LoVo (cell line): ENCODE data around the gene ZNF341.

ENCODE experiments used
- DNase-seq: peaks from one replicate; pipeline ENCODE4 v3.0.0-alpha.2; 2016; ENCODE audit warnings: low spot score

ZNF341 gene

DNA sequence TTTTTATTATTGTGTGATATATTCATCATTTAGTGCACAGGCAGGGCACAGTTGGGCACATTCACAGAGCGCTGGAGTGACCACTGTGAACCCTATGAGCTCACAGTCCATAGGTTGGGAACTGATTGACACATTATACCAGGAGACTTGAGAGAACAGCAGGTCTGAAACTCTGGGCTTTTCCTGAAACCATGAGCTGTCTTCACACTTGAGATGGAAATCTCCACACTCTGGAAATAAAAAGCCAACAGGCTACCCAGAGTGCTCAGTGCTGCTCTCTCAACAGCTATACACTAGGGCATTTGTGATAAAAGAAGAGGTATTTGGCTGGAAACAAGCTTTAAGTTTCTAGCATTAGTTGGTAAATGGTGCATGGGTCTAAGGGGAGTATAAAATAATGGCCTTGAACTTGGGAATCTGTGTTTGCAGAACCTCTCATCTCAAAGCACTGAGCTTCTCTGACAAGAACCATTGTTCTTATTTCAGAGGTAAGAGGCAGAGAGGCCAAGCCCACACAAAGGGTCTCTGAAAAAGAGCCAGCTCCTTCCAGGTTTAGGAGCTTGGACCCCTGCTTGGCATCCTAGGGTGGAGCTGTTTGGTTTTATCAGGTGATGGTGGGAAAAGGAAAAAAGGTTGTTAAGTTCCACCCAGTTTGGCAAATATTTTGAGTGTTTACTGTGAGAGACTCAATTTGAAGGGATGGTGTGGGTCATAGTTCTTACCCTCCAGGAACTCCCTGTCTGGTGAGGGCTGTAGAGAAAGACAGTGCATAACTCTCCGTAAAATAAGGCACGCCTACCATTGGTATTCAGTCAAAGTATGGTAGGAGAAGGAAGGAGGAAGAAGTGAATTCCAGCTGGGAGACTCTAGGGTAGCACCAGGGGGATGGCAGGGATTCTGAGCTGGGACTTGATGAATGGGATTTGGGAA lies 93.8 kb downstream of the ZNF341 start:
- DNase-seq = peak; percentile 20

DNA sequence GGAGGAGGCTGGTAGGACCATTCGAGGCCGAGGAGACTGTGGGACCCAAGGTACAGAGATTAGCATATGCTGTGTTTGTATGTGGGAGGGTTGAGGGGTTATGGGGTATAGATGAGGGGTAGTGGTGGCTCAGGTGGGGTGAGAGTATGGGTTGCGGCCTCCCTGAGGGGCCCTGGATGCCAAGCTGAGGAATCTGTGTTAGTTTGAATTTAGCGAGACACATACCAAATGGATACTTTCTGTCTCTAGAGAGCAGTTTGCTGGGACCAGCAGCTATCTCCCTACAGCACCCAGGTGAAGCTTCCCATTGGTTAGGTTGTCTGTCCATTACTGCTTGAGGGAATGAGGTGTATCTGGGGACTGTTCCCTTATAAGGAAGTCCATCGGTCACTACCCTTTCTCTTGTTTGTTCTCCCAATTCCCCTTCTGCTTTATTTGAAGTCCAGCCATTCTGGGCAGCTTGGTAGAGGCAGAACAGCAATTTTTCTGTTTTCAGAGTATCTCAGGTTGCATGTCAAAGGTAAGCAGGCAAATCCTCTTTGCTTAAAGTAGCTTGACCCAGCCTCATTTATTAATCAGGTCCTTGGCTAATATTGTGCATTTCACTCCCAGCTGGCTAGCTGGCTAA lies 94.6 kb downstream of the ZNF341 start:
- no peak for DNase-seq

DNA sequence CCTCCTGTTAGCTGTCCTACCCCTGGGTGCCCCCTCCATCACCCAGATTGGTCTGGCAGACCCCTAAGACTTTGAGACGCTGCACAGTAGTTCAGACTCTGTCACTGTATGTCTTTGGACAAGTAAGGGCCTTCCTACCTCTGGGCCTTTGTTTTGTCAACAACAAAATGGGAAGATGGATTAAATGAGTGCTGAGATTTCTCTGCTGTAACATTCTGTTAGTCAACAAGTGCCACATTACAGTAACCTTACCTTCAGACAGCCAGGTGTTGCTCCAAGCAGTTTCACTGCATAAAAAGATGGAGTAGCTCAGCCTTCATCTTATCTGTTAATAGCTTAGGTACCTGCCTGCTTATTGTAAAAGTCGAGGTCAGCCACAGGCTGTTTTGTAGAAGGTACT lies 95.3 kb downstream of the ZNF341 start:
- DNase-seq = no peak

DNA sequence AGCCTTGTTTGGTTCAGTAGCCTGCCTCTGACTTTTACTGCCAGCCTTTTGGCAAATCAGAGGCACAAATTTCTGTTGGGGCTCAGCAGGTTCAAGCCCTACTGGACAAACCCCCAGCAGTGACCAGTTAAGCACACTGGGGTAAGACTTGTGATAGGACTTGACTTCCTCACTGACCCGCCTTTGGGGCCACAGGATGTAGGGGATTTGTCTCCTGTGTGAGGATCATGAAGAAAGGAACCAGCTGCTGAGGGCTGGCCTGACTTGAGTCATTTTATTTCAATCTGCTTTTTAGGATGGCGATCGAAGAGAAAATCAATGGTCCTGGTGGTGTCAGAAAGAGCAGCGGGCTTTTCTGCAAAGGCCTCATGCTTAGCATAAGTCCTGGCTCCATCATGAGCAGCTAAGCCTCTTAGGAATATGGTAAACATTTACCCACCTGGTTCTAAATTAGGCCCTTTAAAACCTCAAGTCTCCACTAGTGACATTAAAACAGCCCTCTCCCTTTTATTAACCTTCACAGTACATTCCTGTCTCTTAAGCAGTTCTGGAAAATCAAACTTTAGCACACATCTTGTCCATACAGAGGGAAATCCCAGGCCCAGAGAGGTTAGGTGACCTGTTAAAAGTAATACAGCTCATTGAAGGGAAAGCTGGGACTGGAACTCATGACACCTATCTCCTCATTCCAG lies 96.0 kb downstream of the ZNF341 start:
- DNase-seq = no peak

DNA sequence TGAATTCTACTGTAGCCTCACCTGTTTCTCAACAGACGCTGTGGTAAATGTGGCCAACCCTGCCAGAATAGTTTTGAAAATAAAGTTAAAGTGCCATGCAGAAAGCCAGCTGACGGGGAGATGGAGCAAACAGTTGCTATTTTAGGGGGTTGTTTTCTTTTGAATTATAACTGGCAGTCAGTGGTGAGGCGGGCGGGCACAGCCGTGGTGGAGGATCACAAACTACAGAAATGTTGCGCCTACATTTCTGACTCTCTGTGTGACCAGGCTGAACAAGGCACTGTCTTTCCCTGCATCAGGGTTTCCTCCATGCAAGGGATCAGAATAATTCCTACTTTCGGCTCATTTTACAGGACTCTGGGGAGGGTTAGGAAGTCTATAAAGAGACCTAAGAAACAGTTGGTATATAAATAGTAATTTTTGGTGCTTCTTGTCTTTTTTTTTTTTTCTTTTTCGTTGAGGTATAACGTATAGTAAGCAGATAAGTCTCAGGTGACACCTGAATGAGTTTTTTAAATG lies 96.6 kb downstream of the ZNF341 start:
- no peak for DNase-seq

DNA sequence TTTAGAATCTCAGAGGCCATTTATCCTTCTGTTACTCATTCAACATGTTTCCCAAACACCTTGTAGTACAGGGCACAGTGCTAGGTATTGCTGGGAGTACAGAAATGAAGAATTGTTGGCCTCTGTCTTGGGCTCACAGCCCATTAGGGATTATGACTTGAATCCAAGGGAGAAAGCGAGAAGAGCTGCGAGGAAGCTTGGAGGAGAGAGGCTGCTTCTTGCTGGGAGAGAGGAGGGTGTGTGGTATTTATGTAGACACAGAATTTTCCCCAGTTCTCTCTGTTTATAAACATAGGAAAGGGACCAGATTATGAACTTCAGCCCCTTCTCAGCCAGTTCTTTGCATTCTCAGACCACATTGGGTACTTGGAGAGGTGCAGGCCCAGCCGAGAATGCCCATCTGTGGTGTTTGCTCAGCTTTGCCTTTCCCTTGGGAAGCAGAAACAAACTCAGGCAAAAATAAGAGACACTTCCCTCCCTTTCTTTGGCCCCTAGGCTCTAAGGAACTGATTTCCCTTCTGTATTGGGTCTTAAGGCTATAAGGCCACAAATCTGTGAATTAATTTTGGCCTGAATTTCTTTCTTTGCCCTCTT lies 97.3 kb downstream of the ZNF341 start:
- DNase-seq = no peak

DNA sequence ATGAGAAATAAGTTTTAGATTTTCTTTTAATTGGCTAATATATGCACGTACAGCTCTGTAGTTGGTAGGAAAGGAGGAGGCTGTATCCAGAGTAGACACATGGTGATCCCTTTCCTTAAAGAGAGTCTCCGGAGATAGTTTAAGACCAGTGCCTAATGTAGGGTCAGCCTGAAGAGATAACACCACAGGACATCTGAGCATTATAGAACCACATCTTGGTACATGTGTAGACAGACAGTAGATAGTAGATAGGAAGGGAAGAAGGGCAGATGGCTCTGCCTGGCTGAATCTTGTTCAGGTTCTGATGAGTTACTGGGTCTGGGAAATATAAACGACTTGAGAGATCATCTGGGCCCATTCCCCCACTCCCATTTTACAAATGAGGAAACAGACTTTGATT lies 97.8 kb downstream of the ZNF341 start:
- DNase-seq = no peak

DNA sequence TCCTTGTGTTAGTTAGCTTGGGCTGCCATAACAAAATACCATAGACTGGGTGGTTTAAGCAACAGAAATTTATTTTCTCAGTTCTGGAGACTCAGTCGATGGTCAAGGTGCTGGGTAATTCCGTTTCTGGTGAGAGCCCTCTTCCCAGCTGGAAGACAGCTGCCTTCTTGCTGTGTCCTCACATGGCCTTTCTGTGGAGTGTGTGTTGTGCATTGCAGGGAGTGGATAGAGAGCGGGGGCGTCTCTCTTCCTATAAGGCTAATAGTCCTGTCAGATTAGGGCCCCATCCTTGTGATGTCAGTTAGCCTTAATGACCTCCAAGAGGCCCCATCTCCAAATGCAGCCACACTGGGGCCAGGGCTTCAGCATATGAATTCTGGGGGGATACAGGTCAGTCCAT lies 98.6 kb downstream of the ZNF341 start:
- DNase-seq = no peak

DNA sequence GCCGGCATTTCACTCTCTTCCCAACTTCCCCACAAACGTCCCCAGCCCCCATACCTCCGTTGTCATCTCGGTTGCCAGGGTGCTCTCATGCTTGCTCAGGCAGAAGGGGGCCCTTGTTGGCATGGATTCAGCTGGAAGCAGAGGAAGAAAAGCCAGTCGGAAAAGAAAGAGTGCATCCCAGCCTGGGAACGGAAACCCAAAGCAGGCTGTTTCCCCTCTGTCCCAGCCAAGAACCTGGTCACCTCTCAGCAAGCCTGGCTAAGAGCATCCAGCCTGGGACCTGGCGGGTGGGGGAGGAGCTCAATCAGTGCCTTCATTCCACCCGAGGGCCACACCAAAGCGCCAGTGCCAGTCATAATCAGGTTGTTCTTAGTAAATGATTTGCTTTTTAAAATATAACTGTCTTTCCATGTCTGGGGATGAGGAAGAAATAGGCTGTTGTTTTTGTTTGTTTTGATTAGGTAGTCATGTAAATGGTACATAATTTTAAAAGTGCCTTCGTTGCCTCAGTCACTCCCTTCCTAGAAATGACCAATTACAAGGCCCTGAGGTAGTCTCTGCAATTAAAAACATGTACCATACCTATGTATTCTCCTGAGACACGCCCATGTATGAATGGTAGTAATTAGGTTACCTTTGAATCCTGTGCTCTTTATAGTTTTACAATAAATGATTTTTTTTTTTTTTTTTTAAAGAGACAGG lies 100.5 kb downstream of the ZNF341 start:
- DNase-seq = no peak

DNA sequence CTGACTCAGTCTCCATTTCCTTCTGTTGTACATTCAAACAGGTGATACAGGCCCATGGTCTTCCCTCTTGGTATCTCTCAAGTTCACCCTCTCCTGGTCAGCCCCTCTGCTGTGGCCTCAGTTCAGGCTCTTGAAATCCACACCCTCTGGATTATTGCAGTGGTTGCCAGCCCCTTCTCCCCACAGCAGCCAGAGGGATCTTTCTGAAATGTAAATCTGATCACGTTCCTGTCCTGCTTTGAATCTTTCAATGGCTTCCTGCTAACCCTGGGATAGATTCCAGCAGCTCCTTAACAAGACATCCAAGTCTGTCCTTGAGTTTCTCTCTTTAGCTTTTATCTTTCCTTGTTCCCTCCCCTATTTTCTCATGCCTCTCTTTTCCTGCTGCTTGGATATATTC lies 101.5 kb downstream of the ZNF341 start:
- DNase-seq = no peak

DNA sequence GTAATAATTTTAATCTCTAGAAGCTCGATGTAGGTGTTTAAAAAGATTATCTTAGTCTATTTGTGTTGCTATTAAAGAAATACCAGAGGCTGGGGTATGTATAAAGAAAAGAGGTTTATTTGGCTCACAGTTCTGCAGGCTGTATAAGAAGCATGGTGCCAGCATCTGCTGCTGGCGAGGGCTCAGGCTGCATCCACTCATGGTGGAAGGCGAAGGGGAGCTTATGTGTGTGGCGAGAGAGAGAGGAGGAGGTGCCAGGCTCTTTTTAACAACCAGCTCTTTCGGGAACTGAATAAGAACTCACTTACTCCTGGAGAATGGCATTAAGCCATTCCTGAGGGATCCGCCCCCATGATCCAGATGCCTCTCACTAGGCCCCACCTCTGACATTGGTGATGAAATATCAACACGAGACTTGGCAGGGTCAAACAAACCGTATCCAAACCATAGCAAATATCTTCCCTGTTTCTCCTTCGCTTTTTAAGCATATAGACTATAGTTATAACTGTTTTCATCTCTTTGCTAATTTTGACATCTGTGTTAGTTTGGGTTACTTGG lies 103.9 kb downstream of the ZNF341 start:
- no peak for DNase-seq

DNA sequence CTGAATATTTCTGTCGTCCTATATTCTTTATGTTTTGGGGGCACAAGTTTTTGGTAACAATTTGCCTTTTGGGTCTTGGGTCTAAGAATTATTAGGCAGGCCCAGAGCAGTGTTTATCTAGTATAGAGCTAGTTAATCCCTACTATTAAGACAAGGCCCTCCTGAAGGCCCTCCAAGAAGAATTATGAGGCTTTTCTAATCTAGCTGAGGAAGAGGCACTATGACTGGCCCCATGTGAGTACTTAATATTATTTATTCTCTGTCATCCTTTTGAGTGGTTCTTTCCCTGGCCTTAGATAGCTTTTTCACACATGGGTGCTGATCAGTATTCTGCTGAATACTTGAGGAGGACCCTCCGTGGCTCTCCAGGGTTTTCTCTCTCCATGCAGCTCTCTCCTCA lies 104.5 kb downstream of the ZNF341 start:
- DNase-seq = no peak

DNA sequence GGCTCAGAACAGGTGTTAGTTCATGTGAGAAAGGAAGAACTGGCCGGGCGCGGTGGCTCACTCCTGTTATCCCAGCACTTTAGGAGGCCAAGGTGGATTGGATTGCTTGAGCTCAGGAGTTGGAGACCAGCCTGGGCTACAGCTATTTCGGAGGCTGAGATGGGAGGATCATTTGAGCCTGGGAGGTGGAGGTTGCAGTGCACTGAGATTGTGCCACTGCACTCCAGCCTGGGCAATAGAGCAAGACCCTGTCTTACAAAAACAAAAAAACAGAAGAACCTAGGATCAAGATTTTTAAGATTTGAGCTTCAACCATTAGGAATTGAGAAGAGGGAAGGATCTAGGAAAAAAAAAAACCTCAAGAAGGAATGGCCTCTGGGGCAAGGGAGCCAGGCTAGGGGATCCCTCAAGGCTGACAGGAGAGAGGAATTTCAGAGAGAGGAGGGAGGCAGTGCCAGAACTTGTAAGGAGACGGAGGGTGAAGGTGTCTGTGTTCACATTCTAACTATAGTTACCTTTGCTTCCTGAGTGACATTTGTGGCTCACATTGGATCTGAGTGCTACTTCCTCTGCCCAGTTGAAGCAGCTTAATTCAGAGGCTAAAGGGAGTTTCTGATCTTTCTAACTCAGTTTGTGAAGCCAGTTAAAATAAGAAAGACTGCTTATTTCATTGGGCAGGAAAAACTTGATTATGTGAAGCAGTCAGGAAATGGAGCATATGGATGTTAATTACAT lies 105.5 kb downstream of the ZNF341 start:
- no peak for DNase-seq

DNA sequence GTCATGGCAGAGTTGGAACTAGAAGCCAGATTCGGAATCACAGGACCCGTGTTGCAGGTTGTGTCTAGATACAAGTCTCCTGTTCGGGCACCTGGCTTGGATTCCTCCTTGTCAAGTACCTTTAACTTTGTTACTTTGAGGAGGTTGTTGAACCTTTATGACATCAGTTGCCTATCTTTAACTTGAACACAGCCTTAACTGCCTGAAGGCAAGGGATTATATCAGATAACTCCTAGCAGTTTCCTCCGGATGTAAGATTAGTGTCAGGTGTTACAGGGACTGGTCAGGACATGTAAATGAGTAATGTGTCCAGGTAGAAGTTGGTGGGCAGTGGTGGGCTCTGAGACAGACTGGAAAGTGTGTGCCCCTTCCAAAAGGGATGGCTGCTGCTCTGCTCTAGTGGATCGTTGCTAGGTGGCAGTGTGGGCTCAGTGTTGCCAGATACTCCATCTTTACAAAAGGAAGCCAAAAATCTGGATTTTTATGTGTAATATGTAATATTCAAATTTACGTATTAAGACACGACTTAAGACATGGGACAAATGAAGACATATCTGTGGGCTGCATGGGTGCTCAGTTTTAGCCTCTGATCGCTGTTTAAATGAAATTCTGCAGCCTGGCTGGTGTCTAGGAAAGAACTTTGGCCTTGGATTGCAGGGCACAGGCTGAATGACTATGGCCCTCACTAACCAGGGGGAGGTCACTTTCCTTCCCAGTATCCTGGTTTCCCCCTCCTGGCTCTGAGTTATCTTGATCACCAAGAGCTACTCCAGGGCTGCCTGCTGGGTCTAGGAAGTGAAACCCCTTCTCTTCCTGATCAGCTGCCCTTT lies 106.5 kb downstream of the ZNF341 start:
- no peak for DNase-seq

DNA sequence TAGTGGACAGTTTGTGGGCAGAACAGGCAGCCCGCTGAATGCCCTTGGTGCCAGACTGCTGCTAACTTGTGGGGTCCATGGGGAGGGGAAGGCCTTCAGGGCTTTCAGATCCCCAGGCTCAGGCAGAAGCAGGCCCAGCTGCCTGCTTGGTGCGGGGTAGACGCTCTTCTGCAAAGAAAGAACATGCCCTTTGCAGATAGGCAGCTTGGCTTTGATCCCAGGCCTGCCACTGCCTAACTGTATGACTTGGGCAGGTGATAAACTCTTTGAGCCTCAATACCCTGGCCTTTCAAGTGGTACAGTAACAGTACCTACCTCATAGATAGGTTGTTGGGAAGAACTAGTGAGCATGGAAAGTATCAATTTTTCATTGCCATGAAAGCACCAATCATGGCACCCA lies 107.8 kb downstream of the ZNF341 start:
- DNase-seq = no peak

DNA sequence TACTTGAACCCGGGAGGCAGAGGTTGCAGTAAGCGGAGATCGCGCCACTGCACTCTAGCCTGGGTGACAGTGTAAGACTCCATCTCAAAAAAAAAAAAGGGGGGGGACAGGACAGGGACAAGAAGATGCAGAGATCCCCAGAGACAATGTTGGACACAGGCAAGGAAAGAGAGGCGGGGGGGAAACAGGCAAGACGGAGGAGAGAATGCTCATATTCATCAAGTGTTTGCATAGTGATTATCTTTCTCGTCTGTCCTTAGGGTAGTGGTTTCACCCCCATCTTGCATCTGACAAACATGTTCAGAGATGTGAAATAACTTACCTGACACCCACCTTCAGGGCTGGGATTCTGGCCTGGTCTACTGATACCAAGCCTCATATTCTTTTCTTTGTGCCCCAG lies 108.4 kb downstream of the ZNF341 start:
- DNase-seq = no peak

DNA sequence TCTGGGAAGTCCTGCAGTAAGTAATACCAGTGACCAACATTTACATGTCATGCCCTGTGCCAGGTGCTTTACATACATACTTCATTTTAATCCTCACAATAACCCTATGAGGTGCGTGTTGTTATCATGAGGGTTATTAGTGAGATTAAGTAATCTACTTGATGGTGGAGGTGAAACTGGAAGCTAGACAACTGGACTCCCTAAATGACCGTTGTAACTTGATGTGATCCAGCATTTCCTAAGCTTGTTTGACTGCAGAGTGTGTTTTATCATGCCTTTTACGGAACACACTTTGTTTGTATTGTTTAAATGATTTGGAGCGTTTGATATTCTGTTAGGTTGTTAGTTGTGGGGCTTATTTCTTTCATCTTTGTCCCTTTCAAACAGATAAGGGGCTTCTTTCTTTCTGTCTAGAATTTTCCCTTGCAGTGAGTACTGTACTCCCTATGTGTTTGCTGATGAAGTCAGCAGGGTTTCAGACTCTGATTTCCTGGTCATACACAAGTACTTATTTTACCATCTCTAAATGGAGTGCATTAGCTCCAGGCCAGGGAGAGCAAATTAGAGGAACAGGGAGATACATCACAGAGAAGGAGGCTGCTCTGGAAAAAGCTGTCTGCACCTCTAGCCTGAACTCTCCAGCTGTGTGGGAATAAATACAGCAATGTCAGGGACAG lies 109.1 kb downstream of the ZNF341 start:
- DNase-seq = no peak

DNA sequence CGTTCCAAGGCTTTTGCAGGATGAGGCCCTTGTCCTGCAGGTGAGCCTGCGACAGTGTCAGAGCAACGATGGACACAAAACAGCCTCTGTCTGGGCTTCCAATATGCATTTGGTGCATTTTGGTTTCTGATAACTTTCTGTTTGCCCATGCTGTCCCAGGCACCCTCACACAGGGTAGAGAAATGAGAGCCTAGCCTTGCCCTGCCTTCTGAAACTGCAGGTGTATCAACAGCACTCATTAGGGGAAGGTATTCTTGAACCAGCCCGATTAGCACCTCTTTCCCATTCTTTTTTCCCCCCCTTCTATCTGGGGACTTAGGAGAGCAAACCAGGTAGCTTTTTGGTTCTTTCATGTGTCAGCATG lies 109.6 kb downstream of the ZNF341 start:
- DNase-seq = no peak
